GM21447 (cell line): ENCODE results near the gene LAMA2.

Experiments
- ATAC-seq: cut with Tn5 transposase; IDR thresholded peaks from one replicate; pipeline ENCODE4 v1.9.1; 2021; ENCODE audit not compliant: unreplicated experiment

Gene LAMA2

GRCh38 chr6:128899341-128900050, 16.6 kb downstream of the LAMA2 start:
- ATAC-seq: no peak

GRCh38 chr6:128903715-128904114, 20.8 kb downstream of the LAMA2 start:
- ATAC-seq: no peak

DNA sequence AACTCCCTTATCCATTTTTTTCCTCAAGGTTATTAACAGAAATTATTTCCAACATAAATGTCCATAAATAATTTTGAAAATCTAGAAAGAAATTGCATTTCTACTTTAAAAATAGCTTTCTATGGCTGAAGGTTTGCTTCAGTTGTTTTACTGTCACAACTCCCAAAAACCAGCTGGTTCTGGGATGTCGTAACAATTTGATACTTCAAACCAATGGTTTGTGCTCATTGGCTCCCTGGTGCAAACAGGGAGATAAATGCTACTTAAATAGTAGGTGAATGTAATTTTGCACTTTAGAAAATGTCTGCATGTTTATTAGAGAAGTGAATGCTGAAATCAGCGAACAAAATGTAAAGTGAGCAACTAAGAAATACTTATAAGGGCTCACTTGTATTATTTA, 31.1 kb downstream of the LAMA2 start:
- ATAC-seq: no peak

DNA sequence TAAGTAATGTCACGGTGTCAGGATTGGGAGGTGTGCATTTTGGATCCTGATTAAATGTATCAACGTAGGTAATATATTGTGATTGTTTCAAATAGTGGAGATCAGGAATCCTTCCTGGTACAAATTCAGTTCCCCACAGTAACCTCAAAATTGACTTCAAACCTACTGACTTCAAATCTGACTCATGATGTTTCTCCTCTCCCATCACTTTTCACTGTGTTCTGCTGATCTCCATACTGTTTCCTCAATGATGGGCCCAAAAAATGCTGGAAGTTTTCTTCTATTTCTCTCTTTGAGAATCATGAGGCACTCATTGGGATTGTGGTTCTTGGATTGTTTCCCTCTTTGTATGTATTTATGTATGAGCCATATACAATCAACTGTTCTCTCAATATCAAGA, 35.9 kb downstream of the LAMA2 start:
- ATAC-seq: no peak

GRCh38 chr6:128919412-128920180, 36.7 kb downstream of the LAMA2 start:
- no peak for ATAC-seq

DNA sequence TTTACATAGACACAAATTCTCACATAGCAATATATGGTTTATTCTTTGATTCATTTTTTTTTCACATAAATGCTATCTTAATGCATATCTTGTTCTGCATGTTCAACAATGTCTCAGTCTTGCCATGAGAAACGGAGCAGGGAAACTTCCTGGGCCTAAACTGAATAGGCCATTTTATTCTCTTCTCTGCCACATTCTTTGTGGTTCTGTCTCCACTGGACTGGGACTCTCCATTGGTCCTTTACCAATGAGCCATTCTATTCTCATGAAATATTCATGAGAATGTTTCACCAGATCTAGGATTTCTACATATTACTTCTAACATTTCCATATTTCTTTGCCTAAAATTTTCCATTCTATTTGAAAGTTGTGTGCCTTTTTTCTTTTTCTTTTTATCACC, 42.8 kb downstream of the LAMA2 start:
- no peak for ATAC-seq

DNA sequence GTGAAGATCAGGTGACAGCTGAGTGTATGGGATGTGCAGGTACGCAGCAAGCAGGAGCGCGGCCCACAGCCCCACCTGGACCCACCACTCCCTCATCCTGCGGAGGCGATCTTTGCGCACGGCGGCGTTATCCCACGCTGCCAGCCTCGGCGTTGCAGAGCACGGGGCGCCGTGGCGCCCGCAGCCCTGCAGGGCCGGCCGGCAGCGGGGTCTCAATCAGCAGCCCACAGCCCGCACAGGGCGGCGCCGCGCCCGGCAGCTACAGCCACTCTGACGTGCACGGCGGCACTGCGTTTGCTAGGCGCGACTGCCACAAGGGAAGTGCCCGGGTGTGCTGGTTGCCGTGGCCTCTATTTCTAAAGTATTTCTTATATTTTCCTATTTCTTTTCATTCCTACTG, 46.9 kb downstream of the LAMA2 start:
- ATAC-seq: no peak

DNA sequence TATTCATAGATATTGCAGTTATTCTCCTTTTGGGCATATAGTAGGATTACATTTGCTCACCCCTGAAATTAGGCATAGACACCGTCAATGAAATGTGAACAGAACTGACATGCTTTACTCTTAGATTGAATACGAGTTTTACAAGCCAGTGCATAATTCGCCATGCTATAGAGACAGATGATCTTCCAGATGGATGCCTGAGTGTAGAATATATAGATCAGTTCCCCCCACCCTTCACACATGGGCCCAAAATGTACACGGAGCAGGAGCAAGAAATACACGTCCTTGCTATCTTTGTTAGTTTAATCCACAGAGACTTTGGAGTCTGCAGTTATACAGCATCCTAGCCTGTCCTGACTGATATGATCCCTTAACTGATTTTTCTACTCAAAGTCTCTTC, 47.4 kb downstream of the LAMA2 start:
- no peak for ATAC-seq

GRCh38 chr6:128932061-128932460, 49.1 kb downstream of the LAMA2 start:
- ATAC-seq: no peak

GRCh38 chr6:128950864-128951263, 67.9 kb downstream of the LAMA2 start:
- no peak for ATAC-seq

DNA sequence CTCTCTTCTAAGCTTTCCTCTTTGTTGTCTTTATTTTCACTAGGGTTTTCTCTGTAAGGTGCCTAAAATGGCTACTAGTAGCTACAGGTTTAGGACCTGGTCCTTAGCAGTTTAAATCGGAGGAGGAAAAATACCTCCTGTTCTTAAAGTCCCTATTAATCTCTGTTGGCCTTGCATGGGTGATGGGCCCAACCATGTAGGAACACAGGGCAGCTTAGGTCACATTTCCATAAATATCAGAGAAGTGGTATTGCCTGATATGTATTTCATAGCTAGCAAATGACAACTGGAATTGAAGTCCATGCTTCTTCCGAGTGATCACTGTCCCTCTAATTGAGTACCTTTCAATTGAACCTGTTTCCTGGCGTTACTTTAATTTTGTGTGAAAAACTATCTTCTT, 70.0 kb downstream of the LAMA2 start:
- no peak for ATAC-seq

DNA sequence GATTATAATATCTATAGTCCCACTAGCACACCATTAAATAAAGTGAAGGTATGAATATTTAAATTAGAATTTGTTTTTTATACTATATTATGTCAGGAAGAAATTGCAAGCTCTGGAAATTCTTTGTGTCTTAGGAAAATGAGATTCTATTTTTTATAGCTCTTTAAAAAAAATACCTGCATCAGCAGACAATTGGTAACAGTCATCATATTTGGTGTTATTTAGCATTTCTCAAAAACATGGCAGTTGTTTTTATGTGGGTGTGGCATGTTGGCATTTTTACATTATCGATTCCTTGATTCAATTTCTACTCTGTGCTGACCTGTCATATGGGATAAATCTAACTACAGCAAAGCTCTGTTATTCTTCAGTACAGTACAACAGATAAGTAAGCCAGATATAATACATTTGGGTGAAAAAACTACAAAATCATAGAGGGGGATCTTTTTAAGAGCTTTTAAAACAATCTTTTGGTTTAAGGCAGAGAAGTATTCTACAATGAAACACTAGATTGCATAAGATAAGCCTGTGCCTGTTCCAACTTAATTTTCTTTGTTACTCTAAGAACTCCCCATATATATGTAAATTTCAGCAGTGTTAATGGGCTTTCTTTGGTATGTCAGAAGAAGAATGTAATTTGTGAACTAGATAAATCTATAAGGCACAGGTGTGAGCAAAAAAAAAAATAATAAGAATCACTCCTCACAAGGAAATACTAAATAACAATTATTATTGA, 71.5 kb downstream of the LAMA2 start:
- ATAC-seq: no peak

- ATAC-seq: no peak
Observed at GRCh38 chr6:128963561-128963960, 80.6 kb downstream of the LAMA2 start.

GRCh38 chr6:128964233-128964755, 81.4 kb downstream of the LAMA2 start:
- no peak for ATAC-seq

GRCh38 chr6:128964771-128965170, 81.8 kb downstream of the LAMA2 start:
- ATAC-seq: no peak

- no peak for ATAC-seq
Observed at GRCh38 chr6:128966934-128967333, 84.0 kb downstream of the LAMA2 start.

DNA sequence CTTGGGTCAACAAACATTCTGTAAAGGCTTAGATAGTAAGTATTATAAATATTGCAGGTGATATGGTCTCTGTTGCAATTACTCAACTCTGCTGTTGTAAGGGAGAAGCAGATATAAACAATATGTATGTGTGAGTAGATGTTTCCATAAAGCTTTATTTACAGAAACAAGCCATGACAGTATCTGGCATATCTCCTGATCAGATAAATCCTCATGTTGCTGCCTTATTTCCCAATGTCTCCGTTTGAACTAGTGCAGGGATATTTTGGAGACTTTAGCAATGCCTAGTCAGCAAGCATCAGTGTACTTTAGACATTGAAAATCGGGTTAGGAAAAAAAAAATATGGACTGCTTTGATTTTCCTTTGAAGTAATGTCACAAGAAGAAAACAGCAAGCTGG, 96.1 kb downstream of the LAMA2 start:
- ATAC-seq: no peak

- no peak for ATAC-seq
Observed at GRCh38 chr6:128981716-128982115, 98.8 kb downstream of the LAMA2 start.

DNA sequence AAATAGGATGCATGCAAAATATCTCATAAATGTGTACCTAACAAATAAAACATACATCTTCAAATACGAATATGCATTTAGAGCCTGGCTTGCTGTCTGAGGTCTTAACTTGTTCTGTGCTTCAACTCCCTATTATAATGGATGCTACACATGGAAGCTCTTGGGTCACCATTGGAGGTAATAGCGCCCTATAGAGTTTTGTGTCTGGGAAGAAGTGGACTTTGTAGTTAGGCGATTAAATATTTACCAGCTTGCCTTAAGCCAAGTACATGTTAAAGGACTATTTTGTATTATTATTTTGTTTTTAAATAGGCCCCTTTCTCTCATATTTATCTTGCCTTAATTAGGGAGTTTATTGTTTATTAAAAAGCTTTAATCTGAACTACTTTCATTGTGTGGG, 107.4 kb downstream of the LAMA2 start:
- no peak for ATAC-seq

GRCh38 chr6:128990915-128991314, 108.0 kb downstream of the LAMA2 start:
- ATAC-seq: no peak

GRCh38 chr6:128993166-128993565, 110.2 kb downstream of the LAMA2 start:
- ATAC-seq: no peak

GRCh38 chr6:128997880-128998279, 114.9 kb downstream of the LAMA2 start:
- no peak for ATAC-seq
